Measurements from ENCODE around the gene CNIH1. TPM values are rescaled to one million over a fixed set of nuclear protein-coding genes. Genes with fewer than 3 reads are reported as not detected.
"Not testable (repeated sequence)": the region's sequence is repeated elsewhere in the genome, so short reads cannot be mapped to it uniquely, and the experiment has no call there.

CNIH1 gene
- total RNA-seq, 1 donor from 2014 or later: 105 TPM

DNA sequence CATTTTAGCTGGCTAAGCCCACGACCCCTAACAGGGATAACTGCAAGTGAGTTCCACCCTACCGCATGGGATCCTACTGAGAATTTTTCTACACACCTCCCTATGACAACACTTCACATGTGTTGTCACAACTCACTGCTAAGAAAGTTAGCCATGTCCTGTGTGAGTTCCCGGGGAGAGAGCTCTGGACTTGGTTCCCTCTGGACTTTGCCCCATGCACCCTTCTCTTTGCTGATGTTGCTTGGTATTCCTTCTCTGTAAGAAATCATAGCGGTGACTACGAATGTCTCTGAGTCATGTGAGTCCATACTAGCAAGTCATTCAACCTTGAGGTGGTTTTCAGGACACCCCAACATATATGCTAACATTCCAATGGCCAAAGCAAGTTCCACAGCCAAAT lies 53.8 kb downstream of the CNIH1 start:
- TF ChIP-seq, protein P1, sequence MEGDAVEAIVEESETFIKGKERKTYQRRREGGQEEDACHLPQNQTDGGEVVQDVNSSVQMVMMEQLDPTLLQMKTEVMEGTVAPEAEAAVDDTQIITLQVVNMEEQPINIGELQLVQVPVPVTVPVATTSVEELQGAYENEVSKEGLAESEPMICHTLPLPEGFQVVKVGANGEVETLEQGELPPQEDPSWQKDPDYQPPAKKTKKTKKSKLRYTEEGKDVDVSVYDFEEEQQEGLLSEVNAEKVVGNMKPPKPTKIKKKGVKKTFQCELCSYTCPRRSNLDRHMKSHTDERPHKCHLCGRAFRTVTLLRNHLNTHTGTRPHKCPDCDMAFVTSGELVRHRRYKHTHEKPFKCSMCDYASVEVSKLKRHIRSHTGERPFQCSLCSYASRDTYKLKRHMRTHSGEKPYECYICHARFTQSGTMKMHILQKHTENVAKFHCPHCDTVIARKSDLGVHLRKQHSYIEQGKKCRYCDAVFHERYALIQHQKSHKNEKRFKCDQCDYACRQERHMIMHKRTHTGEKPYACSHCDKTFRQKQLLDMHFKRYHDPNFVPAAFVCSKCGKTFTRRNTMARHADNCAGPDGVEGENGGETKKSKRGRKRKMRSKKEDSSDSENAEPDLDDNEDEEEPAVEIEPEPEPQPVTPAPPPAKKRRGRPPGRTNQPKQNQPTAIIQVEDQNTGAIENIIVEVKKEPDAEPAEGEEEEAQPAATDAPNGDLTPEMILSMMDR (IDR thresholded peaks at IDR 0.05; ENCODE audit: insufficient read depth, low read length, poor library complexity, severe bottlenecking): no peak
- H3K36me3 ChIP-seq (ENCODE audit: control insufficient read depth, insufficient read depth, low read length): no peaks in the 10 kb centered on the region
- no peak overlapping the region for H3K4me3 ChIP-seq (ENCODE audit: low read depth, low read length)
- DNase-seq (ENCODE audit: low read depth): no peak
- no peaks in the 10 kb centered on the region for H3K27me3 ChIP-seq (ENCODE audit: control insufficient read depth, insufficient read depth, low read length)

DNA sequence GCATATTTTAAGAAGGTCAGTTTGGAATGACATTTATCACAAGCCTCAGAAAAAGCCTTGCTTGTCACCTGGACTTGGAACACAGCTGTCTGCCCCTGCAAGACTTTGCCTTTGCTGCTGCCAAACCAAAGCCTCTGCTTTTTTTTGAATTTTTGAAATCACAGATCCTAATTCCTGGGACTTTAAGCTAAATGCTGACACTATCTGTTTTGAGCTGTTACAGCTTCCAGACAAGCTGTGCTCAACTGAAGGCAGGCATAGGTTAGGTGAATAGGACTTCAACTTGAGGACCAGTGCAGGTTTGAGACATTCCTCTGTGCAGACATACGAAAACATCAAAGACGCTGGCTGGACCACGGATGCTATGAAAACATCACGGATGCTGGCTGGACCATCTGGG lies 55.6 kb downstream of the CNIH1 start:
- TF ChIP-seq, protein P1 (IDR thresholded peaks at IDR 0.05; ENCODE audit: insufficient read depth, low read length, poor library complexity, severe bottlenecking): no peak
- DNase-seq (ENCODE audit: low read depth): no peak
- H3K27me3 ChIP-seq (ENCODE audit: control insufficient read depth, insufficient read depth, low read length): no peaks in the 10 kb centered on the region
- H3K36me3 ChIP-seq (ENCODE audit: control insufficient read depth, insufficient read depth, low read length): no peaks in the 10 kb centered on the region
- no peak overlapping the region for H3K4me3 ChIP-seq (ENCODE audit: low read depth, low read length)

DNA sequence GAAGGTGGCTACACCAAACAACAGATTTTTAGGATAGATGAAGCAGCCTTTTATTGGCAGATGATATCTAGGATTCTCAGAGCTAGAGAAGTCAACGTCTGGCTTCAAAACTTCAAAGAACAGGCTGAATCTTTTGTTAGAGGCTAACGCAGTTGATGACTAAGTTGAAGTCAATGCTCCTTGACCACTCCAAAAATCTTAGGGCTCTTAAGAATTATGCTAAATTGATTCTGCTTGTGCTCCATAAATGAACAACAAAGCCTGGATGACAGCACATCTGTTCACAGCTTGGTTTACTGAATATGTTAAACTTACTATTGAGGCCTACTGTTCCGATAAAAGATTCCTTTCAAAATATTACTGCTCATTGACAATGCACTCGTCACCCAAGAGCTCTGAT lies 57.3 kb downstream of the CNIH1 start:
- no peaks in the 10 kb centered on the region for H3K36me3 ChIP-seq (ENCODE audit: control insufficient read depth, insufficient read depth, low read length)
- no peak overlapping the region for H3K4me3 ChIP-seq (ENCODE audit: low read depth, low read length)
- no peaks in the 10 kb centered on the region for H3K27me3 ChIP-seq (ENCODE audit: control insufficient read depth, insufficient read depth, low read length)
- TF ChIP-seq, protein P1 (IDR thresholded peaks at IDR 0.05; ENCODE audit: insufficient read depth, low read length, poor library complexity, severe bottlenecking): no peak
- DNase-seq (ENCODE audit: low read depth): no peak

DNA sequence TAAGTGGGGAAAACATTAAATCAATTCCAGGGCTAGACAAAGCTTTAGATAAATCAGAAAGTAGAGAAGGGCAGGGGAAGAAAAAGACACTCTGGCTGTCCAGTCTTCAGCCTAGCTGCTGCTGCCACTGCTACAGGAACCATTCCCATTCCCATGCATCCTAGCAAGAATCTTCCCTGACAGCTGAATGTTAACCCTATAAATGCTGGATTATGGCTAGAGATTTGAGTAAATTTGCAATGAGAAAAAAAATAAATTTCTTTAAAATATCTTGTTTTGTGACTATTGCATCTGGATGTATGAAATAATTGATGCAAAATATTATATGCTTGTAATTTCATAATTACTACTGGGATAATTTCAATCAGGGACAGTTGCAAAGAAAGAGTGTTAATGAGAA lies 59.4 kb downstream of the CNIH1 start:
- Histone ChIP-seq H3K27me3 (ENCODE audit: control insufficient read depth, insufficient read depth, low read length) (peaks cover 4% of the 10 kb centered on the region), H3K4me3 (ENCODE audit: low read depth, low read length) (no peak overlapping the region), H3K36me3 (ENCODE audit: control insufficient read depth, insufficient read depth, low read length) (no peaks in the 10 kb centered on the region)
- TF ChIP-seq, protein P1 (IDR thresholded peaks at IDR 0.05; ENCODE audit: insufficient read depth, low read length, poor library complexity, severe bottlenecking): no peak
- no peak for DNase-seq (ENCODE audit: low read depth)

DNA sequence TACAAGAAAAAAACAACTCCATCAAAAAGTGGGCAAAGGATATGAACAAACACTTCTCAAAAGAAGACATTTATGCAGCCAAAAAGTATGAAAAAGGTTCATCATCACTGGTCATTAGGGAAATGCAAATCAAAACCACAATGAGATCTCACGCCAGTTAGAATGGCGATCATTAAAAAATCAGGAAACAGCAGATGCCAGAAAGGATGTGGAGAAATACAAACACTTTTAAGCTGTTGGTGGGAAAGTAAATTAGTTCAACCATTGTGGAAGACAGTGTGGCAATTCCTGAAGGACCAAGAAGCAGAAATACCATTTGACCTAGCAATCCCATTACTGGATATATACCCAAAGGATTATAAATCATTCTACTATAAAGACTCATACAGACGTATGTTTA lies 60.6 kb downstream of the CNIH1 start:
- H3K36me3 ChIP-seq (ENCODE audit: control insufficient read depth, insufficient read depth, low read length); H3K4me3 ChIP-seq (ENCODE audit: low read depth, low read length); H3K27me3 ChIP-seq (ENCODE audit: control insufficient read depth, insufficient read depth, low read length); DNase-seq (ENCODE audit: low read depth): not testable (repeated sequence)

DNA sequence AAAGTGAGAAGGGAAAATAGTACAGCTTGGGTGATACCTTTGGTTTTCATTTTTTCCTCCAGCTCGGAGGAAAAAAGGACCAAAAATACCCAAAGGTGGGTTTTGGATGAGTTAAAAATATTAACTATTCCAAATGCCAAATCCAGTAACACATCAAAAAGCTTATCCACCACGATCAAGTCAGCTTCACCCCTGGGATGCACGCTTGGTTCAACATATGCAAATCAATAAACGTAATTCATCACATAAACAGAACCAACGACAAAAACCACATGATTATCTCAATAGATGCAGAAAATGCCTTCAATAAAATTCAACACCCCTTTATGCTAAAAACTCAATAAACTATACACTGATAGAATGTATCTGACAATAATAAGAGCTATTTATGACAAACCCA lies 62.3 kb downstream of the CNIH1 start:
- not testable (repeated sequence) for H3K4me3 ChIP-seq (ENCODE audit: low read depth, low read length); H3K27me3 ChIP-seq (ENCODE audit: control insufficient read depth, insufficient read depth, low read length); DNase-seq (ENCODE audit: low read depth)

DNA sequence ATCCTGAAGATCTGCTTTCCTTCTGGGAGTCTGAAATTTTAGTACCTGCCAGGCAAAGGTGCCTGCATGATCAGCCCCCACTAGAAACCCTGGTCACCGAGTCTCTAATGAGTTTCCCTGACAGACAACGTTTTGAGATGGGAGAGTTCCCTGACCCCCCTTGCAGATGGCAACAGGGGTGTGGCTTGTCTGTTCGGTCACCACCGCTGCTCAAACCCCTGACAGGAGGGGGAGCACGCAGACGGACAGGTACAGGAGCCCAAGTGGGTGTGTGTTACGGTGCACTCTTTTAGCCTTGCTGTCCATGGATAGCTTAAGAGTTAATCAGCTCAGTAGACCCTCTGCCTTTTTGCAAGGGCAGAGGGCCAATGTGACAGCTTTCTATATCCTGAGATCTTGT lies 63.7 kb downstream of the CNIH1 start:
- H3K27me3 ChIP-seq (ENCODE audit: control insufficient read depth, insufficient read depth, low read length): peaks cover 4% of the 10 kb centered on the region
- H3K36me3 ChIP-seq (ENCODE audit: control insufficient read depth, insufficient read depth, low read length): no peaks in the 10 kb centered on the region
- H3K4me3 ChIP-seq (ENCODE audit: low read depth, low read length): no peak overlapping the region
- TF ChIP-seq, protein P1 (IDR thresholded peaks at IDR 0.05; ENCODE audit: insufficient read depth, low read length, poor library complexity, severe bottlenecking): no peak
- DNase-seq (ENCODE audit: low read depth): no peak

More for the DNA sequence above, 62.3 kb downstream of the CNIH1 start:
- H3K36me3 ChIP-seq (ENCODE audit: control insufficient read depth, insufficient read depth, low read length): not testable (repeated sequence)

Measured in kidney epithelial cell (primary cell).